Neural cell (in vitro differentiated cells): ENCODE results near the gene ARL5A.

Source experiments
- CTCF ChIP-seq: fragments of 450-650 bp; IDR thresholded peaks from 2 replicates; pipeline ENCODE4 v1.5.1; 2014; ENCODE audit warnings: antibody characterized with exemption, mild to moderate bottlenecking, moderate library complexity; ENCODE audit not compliant: poor library complexity, severe bottlenecking
- EZH2 ChIP-seq: fragments of 200-600, 300-800 bp; shearing (Covaris generic), sonication (generic); IDR thresholded peaks from 2 replicates; pipeline ENCODE4 v1.6.1; 2014; ENCODE audit warnings: antibody characterized with exemption, low read length, borderline replicate concordance, mild to moderate bottlenecking; ENCODE audit not compliant: insufficient read depth, poor library complexity, severe bottlenecking
- POLR2AphosphoS5 ChIP-seq: IDR thresholded peaks from 2 replicates; pipeline ENCODE4 v1.6.1; 2012
- SMC3 ChIP-seq: fragments of 450-650 bp; conservative IDR thresholded peaks from 2 replicates; pipeline ENCODE4 v1.6.1; 2014; ENCODE audit warnings: antibody characterized with exemption, mild to moderate bottlenecking, moderate library complexity; ENCODE audit not compliant: poor library complexity

DNA sequence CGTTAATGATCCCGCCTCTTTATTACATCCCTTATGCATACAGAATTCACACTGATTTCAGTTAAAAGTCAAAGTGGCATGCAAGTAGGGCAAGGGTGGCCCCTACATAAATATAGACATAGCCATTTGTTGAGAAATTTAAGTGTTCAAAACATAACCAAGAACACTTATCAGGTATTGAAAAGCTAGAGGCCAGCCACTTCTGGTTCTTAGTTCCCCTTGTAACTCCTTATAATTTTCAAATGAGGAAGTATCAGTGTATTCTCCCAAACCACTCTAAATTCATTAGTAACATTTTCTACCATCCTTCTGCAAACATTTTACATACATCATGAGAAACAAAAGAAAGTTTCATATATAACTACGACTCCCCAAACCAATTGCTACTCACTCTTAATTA is 5.8 kb upstream of the ARL5A start:
- TF ChIP-seq CTCF (no peak), SMC3 (no peak), POLR2AphosphoS5 (no peak), EZH2 (no peak)
